AG04449 (cell line): ENCODE data around the gene JAKMIP2.
"Not testable (repeated sequence)": the region's sequence is repeated elsewhere in the genome, so short reads cannot be mapped to it uniquely, and the experiment has no call there.

Source experiments
- CTCF ChIA-PET: fragments of 350-600 bp; formaldehyde crosslinking; extraction: SDS; loops from one replicate; lab custom pipeline; 2021; ENCODE audit warnings: antibody characterized with exemption; lab: Yijun Ruan, JAX
- POLR2A ChIA-PET: fragments of 400-600, 350-600 bp; formaldehyde crosslinking; extraction: SDS; loops from one replicate; lab custom pipeline; 2020; ENCODE audit warnings: antibody characterized with exemption, inconsistent platforms; lab: Yijun Ruan, JAX
- DNase-seq: peaks from one replicate; pipeline ENCODE4 v3.0.0-alpha.2; 2010; ENCODE audit warnings: low read depth, low spot score
- H3K4me3 ChIP-seq: 2 replicates; pipeline ENCODE4 v1.5.1; 2011; ENCODE audit warnings: low read depth, mild to moderate bottlenecking, control low read depth, low read length
- TF ChIP-seq, protein P1 (sequence below): IDR thresholded peaks from one replicate; pipeline ENCODE4 v1.5.1; 2011; ENCODE audit warnings: mild to moderate bottlenecking, moderate library complexity, low read length, control low read depth, inconsistent platforms; ENCODE audit not compliant: insufficient read depth; ENCODE audit errors: missing control alignments

Gene JAKMIP2

GRCh38 chr5:147782110-147783028 is at the start of gene JAKMIP2:
TSS of gene JAKMIP2 (minus strand) at chr5:147782728. CDS start at chr5:147671806, 110,922 bp downstream.
- ChIA-PET POLR2A (no interaction called here), CTCF (no interaction called here)
- H3K4me3 ChIP-seq: no peak within 1 kb of the TSS
- TF ChIP-seq, protein P1, sequence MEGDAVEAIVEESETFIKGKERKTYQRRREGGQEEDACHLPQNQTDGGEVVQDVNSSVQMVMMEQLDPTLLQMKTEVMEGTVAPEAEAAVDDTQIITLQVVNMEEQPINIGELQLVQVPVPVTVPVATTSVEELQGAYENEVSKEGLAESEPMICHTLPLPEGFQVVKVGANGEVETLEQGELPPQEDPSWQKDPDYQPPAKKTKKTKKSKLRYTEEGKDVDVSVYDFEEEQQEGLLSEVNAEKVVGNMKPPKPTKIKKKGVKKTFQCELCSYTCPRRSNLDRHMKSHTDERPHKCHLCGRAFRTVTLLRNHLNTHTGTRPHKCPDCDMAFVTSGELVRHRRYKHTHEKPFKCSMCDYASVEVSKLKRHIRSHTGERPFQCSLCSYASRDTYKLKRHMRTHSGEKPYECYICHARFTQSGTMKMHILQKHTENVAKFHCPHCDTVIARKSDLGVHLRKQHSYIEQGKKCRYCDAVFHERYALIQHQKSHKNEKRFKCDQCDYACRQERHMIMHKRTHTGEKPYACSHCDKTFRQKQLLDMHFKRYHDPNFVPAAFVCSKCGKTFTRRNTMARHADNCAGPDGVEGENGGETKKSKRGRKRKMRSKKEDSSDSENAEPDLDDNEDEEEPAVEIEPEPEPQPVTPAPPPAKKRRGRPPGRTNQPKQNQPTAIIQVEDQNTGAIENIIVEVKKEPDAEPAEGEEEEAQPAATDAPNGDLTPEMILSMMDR: no peak
- no peak for DNase-seq

GRCh38 chr5:147831465-147831864 is 48.9 kb upstream of the JAKMIP2 start, which contains the start of gene SPINK1:
TSS of gene SPINK1 (minus strand) at chr5:147831671. CDS start at chr5:147831577, 94 bp downstream.
- TF ChIP-seq, protein P1: no peak
- no peak within 1 kb of the TSS for H3K4me3 ChIP-seq
- CTCF ChIA-PET: no interaction called here
- POLR2A ChIA-PET: no interaction called here
- DNase-seq: no peak

DNA sequence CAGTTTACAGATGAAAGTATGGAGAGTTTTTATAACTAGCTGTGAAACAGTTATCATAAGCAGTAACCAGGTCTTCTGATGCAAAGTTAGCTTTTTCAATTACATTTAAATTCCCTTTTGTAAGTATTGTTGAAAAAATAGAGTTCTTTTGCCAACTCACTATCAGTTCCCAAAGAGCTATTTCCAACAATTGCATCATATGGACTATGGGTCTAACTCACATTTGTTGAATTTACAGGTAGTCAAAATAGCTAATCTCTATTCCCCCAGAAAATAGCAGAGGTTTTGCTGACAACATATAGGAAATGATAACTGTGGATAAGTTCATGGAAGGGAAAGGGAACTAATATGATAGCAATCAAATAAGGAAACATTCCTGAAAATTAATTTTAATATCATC is 47.5 kb upstream of the JAKMIP2 start:
- no peak overlapping the region for H3K4me3 ChIP-seq
- ChIA-PET POLR2A (no interaction called here), CTCF (no interaction called here)
- TF ChIP-seq, protein P1: no peak
- no peak for DNase-seq

GRCh38 chr5:147827017-147827416 is 44.5 kb upstream of the JAKMIP2 start:
- CTCF ChIA-PET, H3K4me3 ChIP-seq, POLR2A ChIA-PET, DNase-seq: not testable (repeated sequence)

DNA sequence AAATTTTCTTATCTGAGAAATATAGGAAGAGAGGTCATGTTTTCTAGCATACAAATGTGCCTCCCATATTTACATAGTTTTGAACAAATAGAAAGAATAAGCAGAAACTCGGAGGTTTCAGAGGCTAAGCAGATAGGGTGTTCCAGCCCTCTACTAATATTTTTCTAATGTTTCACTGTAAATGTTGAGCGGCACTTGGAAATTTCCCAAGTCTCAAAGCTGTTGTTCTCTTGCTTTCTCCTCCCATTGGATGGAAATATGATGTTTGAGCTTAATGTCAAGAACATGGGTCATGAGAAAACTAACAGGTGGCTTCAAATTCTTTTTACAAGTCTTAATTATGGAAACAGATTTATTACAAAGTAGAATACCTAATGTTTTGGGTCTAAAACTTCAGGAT is 43.8 kb upstream of the JAKMIP2 start:
- CTCF ChIA-PET: interaction anchor here (5.4 kb wide), 1 partner anchor 198 kb away, joined by 106 read pairs; no protein-coding TSS in a partner anchor

DNA sequence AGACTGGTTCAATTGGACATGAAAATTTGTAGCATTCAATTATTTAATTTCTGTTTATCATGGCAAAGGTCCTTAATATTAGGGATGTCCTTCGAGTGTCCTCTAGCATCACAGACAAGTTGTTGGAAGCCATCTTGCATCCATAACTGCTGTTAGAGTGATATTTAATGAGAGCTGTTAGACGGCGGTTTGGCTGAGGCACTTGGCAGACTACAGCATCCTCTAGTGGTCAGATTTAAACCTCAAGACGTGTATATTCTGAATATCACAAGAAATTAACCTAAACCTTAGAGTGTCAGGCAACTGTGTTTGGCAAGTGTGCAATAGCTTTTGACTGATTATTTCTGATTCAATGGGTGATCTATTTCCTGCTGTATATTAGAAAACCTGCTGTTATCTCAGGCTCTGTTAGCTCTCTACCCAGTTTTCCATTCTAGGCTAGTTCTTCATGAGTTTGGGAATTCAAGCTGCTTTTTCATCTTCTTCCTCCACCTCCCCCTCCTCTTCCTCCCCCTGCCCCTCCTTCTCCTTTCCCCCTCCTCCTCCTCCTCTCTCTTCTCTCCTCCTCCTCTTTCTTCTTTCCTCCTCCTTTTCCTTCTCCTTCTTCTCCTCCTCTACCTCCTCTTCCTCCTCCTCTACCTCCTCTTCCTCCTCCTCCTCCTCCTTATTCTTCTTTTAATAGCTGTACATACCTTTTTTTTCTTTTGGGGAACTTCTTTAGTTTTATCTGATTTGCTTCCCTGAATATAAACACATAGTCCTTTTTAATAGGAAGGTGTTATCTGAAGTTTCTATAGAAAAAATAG is 40.4 kb upstream of the JAKMIP2 start:
- POLR2A ChIA-PET: no interaction called here
- H3K4me3 ChIP-seq: no peak overlapping the region
- peak; percentile 17 for DNase-seq
- CTCF ChIA-PET: interaction anchor here (0.7 to 5.4 kb wide), 12 partner anchors 10 to 854 kb away, joined by 3 to 106 read pairs (median 4); no protein-coding TSS in a partner anchor
- TF ChIP-seq, protein P1: peak; percentile 65

More for the DNA sequence above, 43.8 kb upstream of the JAKMIP2 start:
- no peak overlapping the region for H3K4me3 ChIP-seq
- TF ChIP-seq, protein P1: no peak
- POLR2A ChIA-PET: no interaction called here
- no peak for DNase-seq

DNA sequence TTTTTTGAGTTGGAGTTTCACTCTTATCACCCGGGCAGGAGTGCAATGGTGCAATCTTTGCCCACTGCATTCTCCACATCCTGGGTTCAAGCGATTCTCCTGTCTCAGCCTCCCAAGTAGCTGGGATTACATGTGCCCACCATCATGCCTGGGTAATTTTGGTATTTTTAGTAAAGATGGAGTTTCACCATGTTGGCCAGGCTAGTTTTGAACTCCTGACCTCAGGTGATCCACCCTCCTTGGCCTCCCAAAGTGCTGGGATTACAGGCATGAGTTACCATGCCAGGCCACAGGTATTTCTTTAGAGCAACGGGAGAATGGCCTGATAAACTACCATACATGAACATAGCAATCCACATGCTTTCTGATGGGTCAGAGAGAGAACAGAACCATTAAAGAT is 39.7 kb upstream of the JAKMIP2 start:
- POLR2A ChIA-PET, DNase-seq, H3K4me3 ChIP-seq: not testable (repeated sequence)
- CTCF ChIA-PET: interaction anchor here (1.0 to 5.4 kb wide), 9 partner anchors 11 to 244 kb away, joined by 3 to 106 read pairs (median 5); no protein-coding TSS in a partner anchor
